Heart left ventricle (tissue), 16 donors: Measurements from ENCODE around the gene PRKCH. TPM values are rescaled to one million over a fixed set of nuclear protein-coding genes. Genes with fewer than 3 reads are reported as not detected.

Experiments
- ATAC-seq, 4 donors: fragments of 200-7000 bp; cut with Tn5 transposase; one replicate each; pipeline ENCODE4 v1.9.1; 2020 to 2022; ENCODE audit warnings: moderate library complexity in 4 of 4, mild to moderate bottlenecking in 3 of 4, moderate number of reproducible peaks in 1 of 4
- DNase-seq, 5 donors: peaks; one replicate each; pipeline ENCODE4 v3.0.0-alpha.2; 2020
- H3K27ac ChIP-seq, 12 donors: fragments of 200-600 bp; sonication (generic) in 4 of 12; one replicate each; pipeline versions ENCODE4 v1.5.0 to v1.8.0; 2016 to 2022; ENCODE audit warnings: mild to moderate bottlenecking in 2 of 12
- H3K27me3 ChIP-seq, 9 donors: fragments of 200-600 bp; sonication (generic) in 2 of 9; one replicate each; pipeline versions ENCODE4 v1.5.1 to v1.8.0; 2016 to 2022; ENCODE audit warnings: mild to moderate bottlenecking in 3 of 9
- H3K36me3 ChIP-seq, 9 donors: fragments of 200-600 bp; sonication (generic) in 2 of 9; one replicate each; pipeline versions ENCODE4 v1.5.0 to v1.8.0; 2018 to 2022; ENCODE audit warnings: mild to moderate bottlenecking in 2 of 9
- H3K4me1 ChIP-seq, 12 donors: fragments of 200-600 bp; sonication (generic) in 4 of 12; one replicate each; pipeline versions ENCODE4 v1.5.0 to v1.8.0; 2016 to 2022; ENCODE audit warnings: mild to moderate bottlenecking in 3 of 12
- H3K4me3 ChIP-seq, 12 donors: fragments of 200-600 bp; sonication (generic) in 4 of 12; one replicate each; pipeline versions ENCODE4 v1.5.0 to v1.8.0; 2017 to 2022; ENCODE audit warnings: mild to moderate bottlenecking in 9 of 12, moderate library complexity in 4 of 12
- H3K9me3 ChIP-seq, 12 donors: fragments of 200-600 bp; sonication (generic) in 4 of 12; one replicate each; pipeline versions ENCODE4 v1.5.0 to v1.8.0; 2016 to 2022; ENCODE audit warnings: mild to moderate bottlenecking in 1 of 12
- POLR2A ChIP-seq, 2 donors: fragments of 450-650 bp; IDR thresholded peaks; one replicate each; pipeline ENCODE4 v1.6.1; 2017; ENCODE audit warnings: antibody characterized with exemption in 2 of 2, mild to moderate bottlenecking in 2 of 2, moderate library complexity in 2 of 2
- WGBS, 4 donors: extraction: QIAGEN DNeasy Blood & Tissue Kit in 2 of 4; methylation state at CpG; one replicate each; pipeline versions ENCODE4 v1.1.5 to v1.1.7; 2013 to 2018; 5-methylcytosine and 5-hydroxymethylcytosine counted together
- intact Hi-C, 10 donors: fragments of 100-400 bp; cut with DNase I; formaldehyde crosslinking; loops; one replicate each; pipeline versions ENCODE4 v1.11.1 to v1.14.2; 2022
- polyA plus RNA-seq, 2 donors: library from polyadenylated mRNA; stranded (reverse); fragments of 200-250 nt; gene quantifications; one replicate each; pipeline ENCODE4 v1.2.3, GENCODE V29; 2013
- total RNA-seq, 9 donors: library from RNA; depleted of rRNA in 2 of 9; stranded (reverse); fragments of >200 nt in 2 of 9; fragmentation: NEBNext Ultra II Directional in 3 of 9; extraction: Animal tissue kit (Norgen Biotek cat#: 25700) in 3 of 9; gene quantifications; one replicate each; pipeline versions ENCODE4 v1.1.0 to v1.2.4, GENCODE V29; 2016 to 2023
- TF ChIP-seq, protein P1 (sequence below), 12 donors: fragments of 200-600 bp; sonication (generic) in 4 of 12; IDR thresholded peaks; one replicate each; pipeline versions ENCODE4 v1.5.0 to v1.8.0; 2018 to 2022; ENCODE audit warnings: antibody characterized with exemption in 12 of 12, mild to moderate bottlenecking in 5 of 12
- donor health status: ischemic (EF 13 %, LVEDD 7.1; RV severe dilation, severe dysfunction).
- donor health status: healthy with polysubstance abuse.
- donor health status: DM: no; HTN: yes; CAD: no.
- donor health status: DM: no; HTN: no; CAD: no.
- donor health status: ischemic (EF 25% LVEDD 6.9; RV normal size, moderate dysfunction).
- donor health status: ischemic (EF 25% LVEDD 5.7; RV mildly dilated, moderate dysfunction).
- donor health status: healthy.
- donor health status: DM: yes; HTN: yes; CAD: no.
- donor health status: ischemic (EF 35%, LVEDD 5.7; RV mildly dilated, moderate dysfunction).
- donor health status: nonischemic (EF 11% LVEDD 7.7; RV severe dilation, severe dysfunction).
- donor health status: DM: yes; HTN: yes; CAD: no.
- donor health status: PGD.
- donor health status: ischemic (EF 29% LVEDD 5.4; RV normal size, mild dysfunction).
- donor health status: nonischemic (EF 23%, LVEDD 6.1; RV moderate dilation, normal function).

Gene PRKCH
- total and polyA plus RNA-seq, 11 donors, result 6.1 to 49.2 (median 21.7) TPM

DNA sequence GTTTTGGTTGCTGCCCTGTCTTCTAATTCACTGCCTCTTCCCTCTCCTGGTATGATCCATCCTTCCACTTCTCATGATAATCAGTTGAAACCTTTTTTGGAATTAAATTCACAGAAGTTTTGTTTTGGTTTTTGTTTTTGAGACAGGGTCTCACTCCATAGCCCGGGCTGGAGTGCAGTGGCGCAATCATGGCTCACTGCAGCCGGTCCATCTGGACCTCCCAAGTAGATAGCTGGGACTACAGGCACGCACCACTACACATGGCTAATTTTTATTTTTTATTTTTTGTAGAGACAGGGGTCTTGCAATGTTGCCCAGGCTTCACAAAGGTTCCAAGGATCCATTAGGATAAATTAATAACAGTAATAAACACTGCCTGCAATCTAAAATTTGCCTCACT lies 164.3 kb downstream of the PRKCH start:
- Histone ChIP-seq H3K27ac (no peak overlapping the region), H3K4me3 (no peak overlapping the region), H3K36me3 (peaks cover 0 to 35% (median 16%) of the 10 kb centered on the region in 9 donors), H3K4me1 (peaks cover 0 to 39% (median 18%) of the 10 kb centered on the region in 12 donors), H3K27me3 (no peaks in the 10 kb centered on the region), H3K9me3 (no peaks in the 10 kb centered on the region)
- TF ChIP-seq POLR2A (IDR thresholded peaks at IDR 0.05), result no peak
- TF ChIP-seq, protein P1, sequence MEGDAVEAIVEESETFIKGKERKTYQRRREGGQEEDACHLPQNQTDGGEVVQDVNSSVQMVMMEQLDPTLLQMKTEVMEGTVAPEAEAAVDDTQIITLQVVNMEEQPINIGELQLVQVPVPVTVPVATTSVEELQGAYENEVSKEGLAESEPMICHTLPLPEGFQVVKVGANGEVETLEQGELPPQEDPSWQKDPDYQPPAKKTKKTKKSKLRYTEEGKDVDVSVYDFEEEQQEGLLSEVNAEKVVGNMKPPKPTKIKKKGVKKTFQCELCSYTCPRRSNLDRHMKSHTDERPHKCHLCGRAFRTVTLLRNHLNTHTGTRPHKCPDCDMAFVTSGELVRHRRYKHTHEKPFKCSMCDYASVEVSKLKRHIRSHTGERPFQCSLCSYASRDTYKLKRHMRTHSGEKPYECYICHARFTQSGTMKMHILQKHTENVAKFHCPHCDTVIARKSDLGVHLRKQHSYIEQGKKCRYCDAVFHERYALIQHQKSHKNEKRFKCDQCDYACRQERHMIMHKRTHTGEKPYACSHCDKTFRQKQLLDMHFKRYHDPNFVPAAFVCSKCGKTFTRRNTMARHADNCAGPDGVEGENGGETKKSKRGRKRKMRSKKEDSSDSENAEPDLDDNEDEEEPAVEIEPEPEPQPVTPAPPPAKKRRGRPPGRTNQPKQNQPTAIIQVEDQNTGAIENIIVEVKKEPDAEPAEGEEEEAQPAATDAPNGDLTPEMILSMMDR (IDR thresholded peaks at IDR 0.05), result no peak
- WGBS, 4 donors, result 72 to 91% (median 90%) methylated on average over 4 of the region's 4 CpGs
- intact Hi-C loops, result no loop called here
- ATAC-seq (no peak), DNase-seq (no peak)

- TF ChIP-seq, protein P1 (IDR thresholded peaks at IDR 0.05), result no peak
- TF ChIP-seq POLR2A (IDR thresholded peaks at IDR 0.05), result no peak
- H3K27me3 ChIP-seq, result no peaks in the 10 kb centered on the region
- DNase-seq (no peak), ATAC-seq (no peak)
- no peaks in the 10 kb centered on the region for H3K9me3 ChIP-seq
- H3K4me1 ChIP-seq, result peaks cover 0 to 46% (median 20%) of the 10 kb centered on the region in 12 donors
- intact Hi-C loops, result no loop called here
- WGBS, 4 donors, result 81 to 91% (median 87%) methylated on average over 5 of the region's 5 CpGs
- peaks cover 0 to 41% (median 16%) of the 10 kb centered on the region in 9 donors for H3K36me3 ChIP-seq
- H3K27ac ChIP-seq, result no peak overlapping the region
- H3K4me3 ChIP-seq, result no peak overlapping the region
These were observed 165.6 kb downstream of the PRKCH start for GRCh38 chr14:61486930-61487495.

DNA sequence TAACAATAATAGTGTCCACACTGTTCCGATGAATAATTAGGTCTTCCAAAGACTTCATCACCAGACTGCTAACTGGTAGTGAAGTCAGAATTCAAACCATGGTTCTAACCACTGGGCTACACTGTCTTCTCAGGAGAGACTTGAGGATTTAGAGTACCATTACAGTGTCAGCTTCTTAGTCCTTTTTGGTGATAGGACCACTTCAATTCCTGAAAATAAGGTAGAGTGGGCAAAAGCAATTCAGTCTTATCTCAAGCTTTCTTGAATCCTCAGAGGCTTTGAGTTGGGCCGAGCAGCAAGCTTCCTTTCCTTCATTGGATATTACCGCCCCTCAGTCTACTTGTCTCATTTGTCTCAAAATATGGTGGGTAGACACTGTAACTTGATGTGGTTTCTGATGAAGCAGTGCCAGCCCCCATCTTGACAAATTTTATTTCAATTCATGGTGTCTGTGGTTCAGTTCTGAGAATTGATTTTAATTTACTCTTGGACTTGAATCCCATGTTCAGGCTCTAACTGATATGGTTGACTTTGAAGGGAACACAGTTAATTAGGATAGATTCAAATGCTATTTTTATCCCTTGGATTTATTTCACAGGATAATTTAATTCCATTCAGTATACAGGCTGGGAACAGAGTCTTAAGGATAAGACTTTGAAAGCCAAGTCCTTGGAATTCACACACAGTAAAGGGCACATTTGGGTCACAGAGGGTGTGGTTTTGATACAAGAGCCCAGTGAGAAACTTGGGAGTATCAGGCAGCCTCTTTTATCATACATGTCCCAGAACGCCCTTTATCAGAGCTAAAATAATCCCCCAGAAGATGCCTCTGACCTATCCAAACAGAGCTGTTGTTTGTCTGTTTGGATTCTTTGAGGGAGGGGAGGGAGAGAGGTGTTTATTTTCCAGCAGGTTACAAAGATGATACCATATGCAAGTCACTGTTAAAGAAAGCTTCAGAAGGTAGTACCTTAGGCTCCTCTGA lies 167.3 kb downstream of the PRKCH start:
- H3K27ac ChIP-seq, result peak overlapping the region in 10 of 12 donors; percentile 35 to 92 (median 56)
- H3K9me3 ChIP-seq, result no peaks in the 10 kb centered on the region
- H3K4me3 ChIP-seq, result no peak overlapping the region
- ATAC-seq (peak; percentile 44 to 47 (median 46)), DNase-seq (no peak)
- no peaks in the 10 kb centered on the region for H3K27me3 ChIP-seq
- WGBS, 4 donors, result 60 to 66% (median 64%) methylated on average over 4 of the region's 4 CpGs
- H3K4me1 ChIP-seq, result peaks cover 0 to 57% (median 22%) of the 10 kb centered on the region in 12 donors
- peaks cover 0 to 48% (median 14%) of the 10 kb centered on the region in 9 donors for H3K36me3 ChIP-seq
- no peak for TF ChIP-seq POLR2A (IDR thresholded peaks at IDR 0.05)
- TF ChIP-seq, protein P1 (IDR thresholded peaks at IDR 0.05), result no peak
- intact Hi-C loops, result no loop called here

DNA sequence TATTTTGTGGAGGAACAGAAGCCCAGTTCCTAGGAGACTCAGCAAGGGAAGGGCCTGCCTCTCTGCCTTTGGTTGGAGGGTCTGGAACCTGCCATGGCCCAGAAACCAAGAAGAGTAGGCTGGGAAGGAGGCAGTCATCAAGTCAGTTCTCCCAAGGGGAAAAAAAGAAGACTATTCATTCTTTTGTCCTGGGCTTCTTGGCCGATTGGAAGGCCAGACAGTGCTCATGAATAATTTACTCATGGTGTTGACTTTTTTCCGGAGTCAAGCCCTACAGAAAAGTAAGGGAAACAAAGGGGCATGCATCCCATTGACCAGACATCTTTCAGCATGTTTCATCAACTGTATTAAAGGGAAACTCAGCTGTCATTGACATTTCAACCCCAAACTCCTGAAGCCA lies 168.1 kb downstream of the PRKCH start:
- TF ChIP-seq, protein P1 (IDR thresholded peaks at IDR 0.05), result no peak
- no peak for TF ChIP-seq POLR2A (IDR thresholded peaks at IDR 0.05)
- H3K27ac ChIP-seq, result peak overlapping the region in 10 of 12 donors; percentile 34 to 92 (median 56)
- no peaks in the 10 kb centered on the region for H3K27me3 ChIP-seq
- H3K9me3 ChIP-seq, result no peaks in the 10 kb centered on the region
- 58 to 73% (median 66%) methylated on average over 2 of the region's 2 CpGs for WGBS, 4 donors
- no peak for DNase-seq
- no peak for ATAC-seq
- H3K4me3 ChIP-seq, result no peak overlapping the region
- H3K4me1 ChIP-seq, result peaks cover 0 to 65% (median 22%) of the 10 kb centered on the region in 12 donors
- peaks cover 0 to 48% (median 13%) of the 10 kb centered on the region in 9 donors for H3K36me3 ChIP-seq
- intact Hi-C loops, result no loop called here
